Measurements from ENCODE around the gene STXBP5.

Gene STXBP5

DNA sequence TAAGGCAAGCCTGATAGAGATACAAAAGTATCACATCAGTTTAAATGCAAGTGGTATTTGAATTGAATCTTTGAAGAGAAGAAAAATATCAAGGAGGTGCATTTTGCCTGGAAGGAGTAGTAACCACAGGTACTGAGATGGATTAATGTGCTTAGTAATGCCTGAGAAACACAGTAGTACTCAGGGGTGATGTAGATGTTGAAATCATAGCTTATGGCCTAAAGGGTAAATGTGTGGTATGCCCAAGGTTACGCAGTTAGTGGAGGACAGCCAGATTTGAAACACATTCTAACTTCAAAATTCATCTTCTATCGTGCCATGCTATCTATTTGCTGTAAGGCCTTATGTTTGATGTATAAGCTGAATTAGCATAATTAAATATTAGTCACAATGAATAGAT is 55.9 kb downstream of the STXBP5 start:
- TF ChIP-seq, protein P1, sequence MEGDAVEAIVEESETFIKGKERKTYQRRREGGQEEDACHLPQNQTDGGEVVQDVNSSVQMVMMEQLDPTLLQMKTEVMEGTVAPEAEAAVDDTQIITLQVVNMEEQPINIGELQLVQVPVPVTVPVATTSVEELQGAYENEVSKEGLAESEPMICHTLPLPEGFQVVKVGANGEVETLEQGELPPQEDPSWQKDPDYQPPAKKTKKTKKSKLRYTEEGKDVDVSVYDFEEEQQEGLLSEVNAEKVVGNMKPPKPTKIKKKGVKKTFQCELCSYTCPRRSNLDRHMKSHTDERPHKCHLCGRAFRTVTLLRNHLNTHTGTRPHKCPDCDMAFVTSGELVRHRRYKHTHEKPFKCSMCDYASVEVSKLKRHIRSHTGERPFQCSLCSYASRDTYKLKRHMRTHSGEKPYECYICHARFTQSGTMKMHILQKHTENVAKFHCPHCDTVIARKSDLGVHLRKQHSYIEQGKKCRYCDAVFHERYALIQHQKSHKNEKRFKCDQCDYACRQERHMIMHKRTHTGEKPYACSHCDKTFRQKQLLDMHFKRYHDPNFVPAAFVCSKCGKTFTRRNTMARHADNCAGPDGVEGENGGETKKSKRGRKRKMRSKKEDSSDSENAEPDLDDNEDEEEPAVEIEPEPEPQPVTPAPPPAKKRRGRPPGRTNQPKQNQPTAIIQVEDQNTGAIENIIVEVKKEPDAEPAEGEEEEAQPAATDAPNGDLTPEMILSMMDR (IDR thresholded peaks at IDR 0.05; ENCODE audit: low read depth, low read length), result no peak
- DNase-seq (ENCODE audit: extremely low read depth, low read depth), result no peak

DNA sequence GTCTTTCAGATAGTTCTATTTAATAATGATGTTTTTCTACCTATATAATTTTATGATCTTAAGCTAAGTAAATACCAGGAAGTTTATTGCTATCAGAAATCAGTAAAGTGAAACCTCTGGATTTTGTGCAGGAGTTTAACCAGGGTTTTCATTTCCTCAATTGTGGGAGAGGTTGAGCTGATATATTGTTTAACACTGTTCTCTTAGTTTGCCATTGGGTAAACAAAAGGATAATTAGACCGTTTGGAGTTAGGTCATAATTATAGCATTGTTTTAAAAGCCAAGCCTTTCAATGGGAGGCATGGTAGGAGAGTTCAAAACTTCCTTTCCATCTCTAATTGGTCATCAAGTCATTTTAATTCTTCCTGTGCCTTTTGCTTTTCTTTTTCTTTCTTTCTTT is 58.7 kb downstream of the STXBP5 start:
- DNase-seq (ENCODE audit: extremely low read depth, low read depth), result no peak
- TF ChIP-seq, protein P1 (IDR thresholded peaks at IDR 0.05; ENCODE audit: low read depth, low read length), result no peak

DNA sequence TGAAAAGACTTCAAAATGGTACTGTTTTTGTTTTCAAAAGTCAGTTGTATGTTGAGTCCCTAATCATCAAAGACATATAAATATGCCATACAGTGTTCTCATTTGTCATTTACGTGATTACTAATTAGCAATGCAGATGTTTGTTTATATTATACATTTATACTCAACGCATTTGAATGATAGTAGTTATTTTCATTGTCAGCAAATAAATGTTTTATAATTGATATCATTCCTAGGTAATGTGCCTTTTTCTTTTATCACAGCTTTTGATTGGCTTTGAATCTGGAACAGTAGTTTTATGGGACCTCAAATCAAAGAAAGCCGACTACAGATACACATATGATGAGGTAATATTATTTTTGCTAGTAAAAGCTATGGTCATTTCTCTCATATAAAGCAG is 62.6 kb downstream of the STXBP5 start:
- TF ChIP-seq, protein P1 (IDR thresholded peaks at IDR 0.05; ENCODE audit: low read depth, low read length), result no peak
- DNase-seq (ENCODE audit: extremely low read depth, low read depth), result no peak

DNA sequence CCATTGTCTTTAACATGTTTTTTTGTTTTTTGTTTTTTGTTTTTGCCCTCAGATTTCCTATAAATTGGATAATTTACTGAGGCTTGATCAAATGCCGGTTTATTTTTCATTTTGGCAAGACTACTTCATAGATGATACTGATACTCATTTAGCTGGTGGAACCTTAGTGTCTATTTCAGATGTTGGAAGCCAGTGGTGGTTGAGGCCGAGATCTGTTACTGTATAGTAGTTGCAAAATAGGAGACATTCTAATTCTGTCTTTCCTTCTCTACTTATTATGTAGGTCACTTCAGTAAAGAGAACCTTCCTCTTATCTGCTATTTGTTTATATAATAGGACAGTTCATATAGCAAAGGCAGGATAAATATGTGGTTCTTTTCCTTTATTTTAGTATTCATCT is 63.4 kb downstream of the STXBP5 start:
- no peak for DNase-seq (ENCODE audit: extremely low read depth, low read depth)
- TF ChIP-seq, protein P1 (IDR thresholded peaks at IDR 0.05; ENCODE audit: low read depth, low read length), result no peak

DNA sequence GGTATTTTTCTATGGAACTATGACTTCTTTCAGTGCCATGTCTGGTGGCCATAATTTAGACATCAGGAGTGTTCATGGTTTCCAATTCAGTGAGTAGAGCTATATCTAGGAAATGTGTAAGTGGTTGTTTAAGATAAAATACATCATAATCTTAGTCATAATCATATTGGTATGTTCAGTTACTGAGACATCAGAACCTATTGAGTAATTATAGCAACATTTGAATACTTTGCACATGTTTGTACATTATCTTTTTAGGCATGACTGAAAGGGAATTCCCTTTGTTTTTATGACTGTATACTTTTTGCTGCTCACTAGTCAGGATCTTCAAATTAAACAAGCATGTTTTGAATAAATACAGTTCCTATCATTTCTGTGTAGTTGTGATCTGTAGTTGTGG is 64.0 kb downstream of the STXBP5 start:
- DNase-seq (ENCODE audit: extremely low read depth, low read depth), result no peak
- TF ChIP-seq, protein P1 (IDR thresholded peaks at IDR 0.05; ENCODE audit: low read depth, low read length), result no peak

DNA sequence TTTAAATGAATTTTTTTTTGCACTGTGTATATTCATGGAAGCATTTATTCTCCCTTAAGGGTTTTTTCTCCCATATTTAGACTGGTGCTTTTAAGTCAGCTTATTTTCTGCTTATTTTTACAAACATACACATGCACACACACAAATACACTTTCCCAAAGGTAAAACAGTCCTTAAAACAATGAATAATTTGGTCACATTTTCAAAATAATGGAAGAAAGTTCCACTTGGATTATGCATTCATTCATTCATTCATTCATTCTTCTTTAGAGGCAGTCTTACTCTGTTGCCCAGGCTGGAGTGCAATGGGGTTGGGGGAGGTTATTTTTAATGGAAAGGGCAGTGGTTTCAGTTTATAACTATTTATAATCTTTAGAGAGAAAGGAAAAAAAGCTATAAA is 69.8 kb downstream of the STXBP5 start:
- no peak for DNase-seq (ENCODE audit: extremely low read depth, low read depth)
- TF ChIP-seq, protein P1 (IDR thresholded peaks at IDR 0.05; ENCODE audit: low read depth, low read length), result no peak

DNA sequence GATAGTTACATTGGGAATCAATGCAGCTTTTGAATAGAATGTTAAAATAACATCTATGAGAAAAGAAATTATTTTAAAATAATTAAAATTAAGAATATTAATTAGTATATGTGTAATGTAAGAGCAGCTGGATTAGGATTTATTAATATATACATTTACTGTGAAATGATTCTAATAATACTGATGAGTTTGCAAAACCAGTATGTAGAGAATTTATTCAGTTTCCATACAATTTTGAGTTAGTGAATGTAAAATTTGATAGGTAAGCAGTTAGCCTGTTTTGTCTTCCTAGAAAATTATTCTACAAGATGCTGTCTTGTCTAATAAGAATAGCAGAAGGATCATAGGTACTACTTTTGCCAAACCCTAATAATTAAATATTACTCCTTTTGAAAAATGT is 70.6 kb downstream of the STXBP5 start:
- TF ChIP-seq, protein P1 (IDR thresholded peaks at IDR 0.05; ENCODE audit: low read depth, low read length), result no peak
- no peak for DNase-seq (ENCODE audit: extremely low read depth, low read depth)

Data from AG09319 (cell line).